NCI-H526 (cell line): ENCODE results near the gene ANO5.
"Not testable (repeated sequence)": the region's sequence is repeated elsewhere in the genome, so short reads cannot be mapped to it uniquely, and the experiment has no call there.

Experiments used
- DNase-seq, 2 experiments: peaks; one replicate each; lab custom pipeline; 2025; lab: John Stamatoyannopoulos, UW

The ANO5 gene

GRCh38 chr11:22203281-22203680 lies 10.4 kb downstream of the ANO5 start:
- no peak for DNase-seq

DNA sequence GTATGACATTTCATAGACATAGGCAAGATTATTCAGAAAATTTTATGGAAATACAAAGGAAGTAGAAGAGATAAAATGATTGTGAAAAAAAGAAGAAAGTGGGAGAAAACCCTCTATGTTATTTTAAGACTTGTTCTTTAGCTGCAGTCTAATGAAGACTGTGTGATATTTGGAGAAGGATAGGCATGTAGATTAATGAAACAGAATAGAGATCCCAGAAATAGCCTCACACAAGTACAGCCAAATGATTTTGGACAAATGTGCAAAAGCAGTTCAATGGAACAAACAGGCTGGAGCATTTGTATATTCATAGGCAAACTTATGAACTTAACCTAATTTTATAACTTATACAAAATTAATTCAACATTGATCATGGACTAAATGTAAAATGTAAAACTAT lies 14.3 kb downstream of the ANO5 start:
- DNase-seq = no peak

- no peak for DNase-seq
These were observed 15.4 kb downstream of the ANO5 start for GRCh38 chr11:22208151-22208858.

DNA sequence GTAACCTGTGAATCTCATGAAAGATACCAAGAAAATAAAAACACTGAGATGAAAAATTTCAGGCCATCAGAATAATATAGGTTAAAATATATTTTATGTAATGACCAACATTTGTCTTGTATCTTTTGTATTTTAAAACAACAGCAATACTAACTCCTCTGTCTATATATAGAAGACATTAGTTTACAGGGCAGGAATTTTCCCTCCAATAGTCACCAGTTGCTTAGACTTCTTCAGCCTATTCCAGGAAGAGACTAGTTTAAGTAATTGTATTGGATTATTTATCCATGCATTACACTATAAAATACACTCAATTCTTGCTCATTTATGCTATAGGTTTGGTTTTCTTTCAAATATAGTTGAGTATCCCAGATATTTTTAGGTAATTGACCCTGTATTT lies 24.1 kb downstream of the ANO5 start:
- no peak for DNase-seq

DNA sequence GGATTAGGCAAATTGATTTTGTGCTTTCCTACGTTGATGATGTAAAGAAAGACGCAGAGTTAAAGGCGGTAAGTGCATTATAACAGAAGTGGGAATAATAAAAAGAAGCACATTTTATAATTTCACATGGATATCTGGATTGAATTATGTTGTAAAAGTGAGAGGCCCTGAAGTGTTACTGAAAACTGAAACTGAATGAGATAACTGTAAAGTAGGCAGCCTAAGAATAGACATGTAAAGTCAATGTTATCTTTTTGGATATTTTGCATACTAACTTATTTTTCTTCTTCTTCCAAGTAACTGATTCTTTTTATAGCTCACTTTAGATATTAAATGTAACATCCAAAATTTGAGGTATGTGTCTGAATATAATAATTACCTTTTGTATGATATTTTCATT lies 28.3 kb downstream of the ANO5 start:
- DNase-seq = no peak

- DNase-seq = no peak
These were observed 32.3 kb downstream of the ANO5 start for GRCh38 chr11:22225190-22225589.

DNA sequence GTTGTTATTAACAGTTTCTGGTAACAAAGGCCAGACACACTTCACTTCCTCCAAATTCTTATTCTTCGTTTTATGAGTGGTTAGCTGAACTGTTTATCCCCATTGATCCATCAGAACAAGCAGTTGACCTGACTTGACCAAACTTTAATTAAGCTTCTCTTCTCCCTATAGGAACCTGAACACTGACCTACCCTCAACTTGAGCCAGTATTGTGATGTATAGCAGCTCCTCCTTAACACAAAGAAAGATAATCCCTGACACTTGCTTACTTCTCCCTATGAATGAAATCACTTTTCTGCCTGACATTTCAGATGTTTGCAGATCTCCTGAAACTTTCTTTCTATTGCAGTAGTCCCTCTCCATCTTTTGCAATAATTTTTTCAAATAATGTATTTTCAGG lies 41.9 kb downstream of the ANO5 start:
- no peak for DNase-seq

DNA sequence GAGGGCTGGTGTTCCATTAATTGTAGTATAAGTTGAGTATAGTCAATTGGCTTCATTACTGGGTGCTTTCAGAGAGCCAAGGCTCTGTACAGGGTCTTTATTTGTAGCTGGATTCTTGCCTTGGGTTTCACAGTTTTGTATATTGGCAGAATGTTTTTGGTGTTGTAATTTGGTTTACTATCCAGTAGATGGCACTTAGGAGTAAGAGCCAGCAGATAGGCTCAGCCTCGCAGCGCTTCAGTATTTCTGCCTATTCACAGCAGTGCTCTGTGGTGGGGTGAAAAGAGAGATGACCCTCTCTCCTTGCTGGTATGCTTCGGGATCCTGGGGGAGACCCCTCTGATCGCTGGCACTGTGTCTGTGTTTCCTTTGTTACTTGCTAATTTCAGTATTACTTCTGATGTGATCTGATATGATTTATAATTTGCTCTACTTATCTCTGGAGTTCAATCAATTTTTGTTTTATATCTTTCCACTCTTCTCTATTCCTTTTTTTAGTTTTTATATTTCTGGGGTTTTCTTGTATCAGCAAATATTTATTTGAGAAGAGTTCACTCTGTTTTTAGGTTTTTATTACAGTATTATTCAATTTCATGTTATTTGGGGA lies 52.2 kb downstream of the ANO5 start:
- peak in 1 of 2 experiments; percentile 49 for DNase-seq

DNA sequence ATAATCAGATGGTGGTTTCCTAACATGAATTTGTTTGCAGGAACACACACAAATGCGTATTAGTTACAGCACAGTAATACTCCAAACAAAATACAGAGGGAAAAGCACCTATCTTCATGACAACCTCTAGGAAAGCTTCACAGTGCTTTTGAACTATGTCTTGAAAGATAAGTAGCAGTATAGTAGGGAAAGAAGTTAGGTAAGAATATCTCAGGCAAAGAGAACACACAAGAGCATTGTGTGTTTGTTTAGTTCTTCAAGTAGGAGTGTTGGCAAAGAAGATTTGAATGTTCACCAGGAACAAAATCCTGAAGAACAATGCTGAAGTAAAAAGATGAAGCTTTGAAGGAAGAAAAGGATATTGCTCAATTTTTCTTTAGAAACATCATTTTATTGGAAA lies 54.1 kb downstream of the ANO5 start:
- no peak for DNase-seq

DNA sequence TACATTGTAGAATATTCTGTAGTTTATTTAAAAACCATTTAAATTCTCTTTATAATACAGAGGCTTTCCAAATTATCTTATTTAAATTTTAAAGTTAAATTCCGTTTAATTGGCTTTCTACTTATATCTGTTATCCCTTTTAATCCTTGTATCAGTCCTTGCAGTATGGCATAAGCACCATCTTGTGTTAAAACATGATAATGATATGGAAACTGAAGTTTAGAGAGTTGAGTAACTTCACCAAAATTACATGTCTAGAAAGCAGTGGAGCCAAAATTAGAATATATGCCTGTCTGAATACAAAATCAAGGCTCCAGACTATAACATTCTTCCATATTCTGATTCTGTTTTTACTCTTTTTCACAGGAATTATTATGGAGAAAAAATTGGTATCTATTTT lies 57.0 kb downstream of the ANO5 start:
- no peak for DNase-seq

GRCh38 chr11:22256876-22257275 lies 64.0 kb downstream of the ANO5 start:
- DNase-seq = no peak

GRCh38 chr11:22263613-22264012 lies 70.7 kb downstream of the ANO5 start:
- DNase-seq = no peak

GRCh38 chr11:22268983-22269624 lies 76.2 kb downstream of the ANO5 start:
- not testable (repeated sequence) for DNase-seq

- DNase-seq = no peak
These were observed 80.9 kb downstream of the ANO5 start for GRCh38 chr11:22273781-22274180.

DNA sequence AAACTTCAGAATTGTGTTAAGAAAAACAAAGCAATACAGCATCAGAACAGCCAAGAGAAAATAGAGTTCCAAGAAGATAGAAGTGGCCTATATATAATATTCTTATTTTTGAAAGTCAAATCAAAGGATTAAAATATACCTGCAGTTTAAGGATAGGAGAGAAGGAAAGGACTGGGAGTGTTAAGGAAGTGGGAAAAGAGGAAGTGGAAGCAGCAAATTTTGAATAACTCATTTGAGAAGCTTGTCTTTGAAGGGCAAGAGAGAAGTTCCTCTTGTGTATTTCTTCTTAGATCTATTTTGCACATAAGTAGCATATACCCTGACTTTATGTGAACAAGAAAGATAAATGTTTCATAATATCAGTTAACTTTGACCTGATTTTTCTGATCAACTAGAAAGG lies 82.7 kb downstream of the ANO5 start:
- no peak for DNase-seq

DNA sequence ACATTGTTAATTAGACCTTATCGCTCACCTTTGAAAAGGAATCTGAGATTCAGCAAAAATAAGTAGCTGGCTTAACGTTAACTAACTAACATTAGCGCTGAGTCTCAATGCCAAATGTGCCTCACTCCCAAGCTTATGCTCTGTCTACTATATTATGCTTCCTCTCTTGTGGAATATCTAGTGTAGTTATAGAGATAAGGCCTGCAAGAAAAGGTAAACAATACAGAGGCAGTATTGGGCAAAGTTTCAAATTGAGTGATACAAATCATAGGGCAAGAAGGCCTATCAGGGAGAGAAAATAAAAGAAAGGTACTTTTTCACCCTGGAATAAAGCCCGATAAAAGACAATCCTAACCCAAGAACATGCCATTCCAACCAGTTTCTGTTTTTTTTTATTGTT lies 83.7 kb downstream of the ANO5 start:
- DNase-seq = no peak

GRCh38 chr11:22284991-22285390 lies 92.1 kb downstream of the ANO5 start:
- DNase-seq = not testable (repeated sequence)

DNA sequence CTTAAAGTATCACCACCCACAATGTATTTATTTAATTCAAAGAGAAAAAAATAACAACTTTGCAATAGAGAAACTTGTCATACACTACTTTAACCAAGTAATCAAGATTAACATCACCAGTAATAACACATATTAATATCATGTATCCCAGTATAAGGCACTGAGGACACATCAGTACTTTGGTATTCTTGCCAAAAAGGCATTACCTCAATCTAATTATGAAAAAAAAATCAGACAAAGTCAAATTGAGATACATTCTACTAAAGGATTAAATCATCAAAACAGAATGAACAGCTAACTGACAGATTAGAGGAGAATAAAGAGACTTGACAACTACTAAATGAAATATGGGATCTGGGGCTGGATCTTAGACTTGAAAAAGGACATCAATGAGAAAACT lies 109.5 kb downstream of the ANO5 start:
- DNase-seq = no peak

- DNase-seq = peak in 1 of 2 experiments; percentile 69
These were observed 111.6 kb downstream of the ANO5 start for GRCh38 chr11:22304337-22304961.

GRCh38 chr11:22317656-22318055 lies 124.8 kb downstream of the ANO5 start:
- DNase-seq = peak in 1 of 2 experiments; percentile 91

DNA sequence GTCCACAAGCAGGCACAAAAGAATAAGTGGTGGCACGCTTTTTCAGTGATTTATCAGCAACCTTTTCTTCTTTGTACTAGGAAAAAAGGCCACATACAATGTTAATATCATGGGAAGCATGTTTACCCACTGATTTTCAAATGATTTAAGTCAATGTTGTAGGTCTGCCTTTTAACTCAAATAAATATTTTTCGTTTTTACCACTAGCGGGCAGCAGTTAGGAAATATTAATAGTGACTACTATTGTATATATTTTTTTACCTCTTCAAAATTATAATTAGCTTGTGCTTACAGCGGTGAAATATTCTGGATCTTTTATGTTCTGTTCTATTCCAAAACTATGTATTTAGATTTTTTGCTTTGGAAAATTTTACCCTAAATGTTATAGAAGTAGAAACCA lies 138.9 kb downstream of the ANO5 start:
- peak in 1 of 2 experiments; percentile 15 for DNase-seq
